HepG2 (cell line): ENCODE measurements around the gene CLEC16A. TPM values are rescaled to one million over a fixed set of nuclear protein-coding genes. Genes with fewer than 3 reads are reported as not detected.
A peak's percentile ranks its signal among the peaks of the same experiment; 100 is the strongest.

Source experiments
- AGO1 ChIP-seq: fragments of 200-400 bp; formaldehyde crosslinking; IDR thresholded peaks from 2 replicates; pipeline ENCODE4 v1.6.1; 2017; ENCODE audit warnings: mild to moderate bottlenecking, low read depth, low read length, moderate library complexity; ENCODE audit not compliant: poor library complexity, severe bottlenecking
- BORCS8-MEF2B ChIP-seq: sonication (generic); formaldehyde crosslinking; IDR thresholded peaks from 2 replicates; pipeline ENCODE4 v1.8.0; 2022; ENCODE audit warnings: mild to moderate bottlenecking, missing genetic modification reagents
- CCAR2 ChIP-seq: fragments of 200-400 bp; formaldehyde crosslinking; optimal IDR thresholded peaks from 2 replicates; pipeline ENCODE3; 2018; ENCODE audit warnings: low read depth, mild to moderate bottlenecking, low read length, moderate library complexity
- FOSL2 ChIP-seq: sonication (generic); formaldehyde crosslinking; IDR thresholded peaks from 2 replicates; pipeline ENCODE4 v1.4.0; 2020; ENCODE audit warnings: missing genetic modification reagents
- HDAC1 ChIP-seq: sonication (generic); formaldehyde crosslinking; IDR thresholded peaks from 2 replicates; pipeline ENCODE4 v1.5.1; 2020; ENCODE audit warnings: mild to moderate bottlenecking, missing genetic modification reagents
- HDAC2 ChIP-seq: sonication (generic); formaldehyde crosslinking; IDR thresholded peaks from 2 replicates; pipeline ENCODE4 v1.4.0; 2020; ENCODE audit warnings: missing genetic modification reagents
- ISL2 ChIP-seq: sonication (generic); formaldehyde crosslinking; IDR thresholded peaks from 2 replicates; pipeline ENCODE4 v1.5.0; 2020; ENCODE audit warnings: missing genetic modification reagents
- MXI1 ChIP-seq: IDR thresholded peaks from 3 replicates; pipeline ENCODE4 v1.6.1; 2012; ENCODE audit warnings: low read depth, low read length, inconsistent platforms, borderline replicate concordance
- PHF21A ChIP-seq: sonication (generic); formaldehyde crosslinking; IDR thresholded peaks from 2 replicates; pipeline ENCODE4 v1.5.0; 2020; ENCODE audit warnings: mild to moderate bottlenecking, missing genetic modification reagents
- PITX1 ChIP-seq: sonication (generic); formaldehyde crosslinking; IDR thresholded peaks from 2 replicates; pipeline ENCODE4 v1.5.1; 2020; ENCODE audit warnings: mild to moderate bottlenecking, missing genetic modification reagents
- PLRG1 ChIP-seq: fragments of 450-650 bp; conservative IDR thresholded peaks from 2 replicates; pipeline ENCODE4 v1.6.1; 2016
- RBAK ChIP-seq: sonication (generic); formaldehyde crosslinking; IDR thresholded peaks from 2 replicates; pipeline ENCODE4 v1.5.1; 2020; ENCODE audit warnings: mild to moderate bottlenecking, missing genetic modification reagents
- SCMH1 ChIP-seq: sonication (generic); formaldehyde crosslinking; IDR thresholded peaks from 2 replicates; pipeline ENCODE4 v1.9.0; 2021; ENCODE audit warnings: missing genetic modification reagents, mild to moderate bottlenecking, borderline replicate concordance
- SKI ChIP-seq: fragments of 450-650 bp; IDR thresholded peaks from one replicate; pipeline ENCODE4 v1.6.1; 2018; ENCODE audit warnings: mild to moderate bottlenecking; ENCODE audit not compliant: partially characterized antibody
- TFE3 ChIP-seq: IDR thresholded peaks from 2 replicates; pipeline ENCODE4 v1.6.1; 2016
- ZBTB21 ChIP-seq: sonication (generic); formaldehyde crosslinking; IDR thresholded peaks from 2 replicates; pipeline ENCODE4 v1.4.0; 2020; ENCODE audit warnings: missing genetic modification reagents
- ZFP36 ChIP-seq: fragments of 150-350 bp; IDR thresholded peaks from 2 replicates; pipeline ENCODE4 v1.6.1; 2018; ENCODE audit warnings: borderline replicate concordance, low read length, low read depth; ENCODE audit not compliant: partially characterized antibody
- ZMAT5 ChIP-seq: sonication (generic); formaldehyde crosslinking; IDR thresholded peaks from 2 replicates; pipeline ENCODE4 v1.5.0; 2020; ENCODE audit warnings: mild to moderate bottlenecking, low read depth, missing genetic modification reagents, borderline replicate concordance
- ZNF10 ChIP-seq: sonication (generic); formaldehyde crosslinking; IDR thresholded peaks from 2 replicates; pipeline ENCODE4 v1.4.0; 2020; ENCODE audit warnings: mild to moderate bottlenecking, low read depth, missing genetic modification reagents, borderline replicate concordance
- ZNF335 ChIP-seq: sonication (generic); formaldehyde crosslinking; IDR thresholded peaks from 2 replicates; pipeline ENCODE4 v1.4.0; 2020; ENCODE audit warnings: missing genetic modification reagents
- ZNF382 ChIP-seq: sonication (generic); formaldehyde crosslinking; IDR thresholded peaks from 2 replicates; pipeline ENCODE4 v1.5.0; 2020; ENCODE audit warnings: missing genetic modification reagents, mild to moderate bottlenecking, borderline replicate concordance
- ZNF451 ChIP-seq: sonication (generic); formaldehyde crosslinking; IDR thresholded peaks from 2 replicates; pipeline ENCODE4 v1.5.0; 2020; ENCODE audit warnings: mild to moderate bottlenecking, missing genetic modification reagents
- ZNF639 ChIP-seq: conservative IDR thresholded peaks from 2 replicates; pipeline ENCODE4 v1.6.1; 2018; ENCODE audit warnings: missing genetic modification reagents
- ZNF746 ChIP-seq: sonication (generic); formaldehyde crosslinking; IDR thresholded peaks from 2 replicates; pipeline ENCODE4 v1.8.0; 2022; ENCODE audit warnings: mild to moderate bottlenecking, missing genetic modification reagents
- ZNF792 ChIP-seq: IDR thresholded peaks from 2 replicates; pipeline ENCODE4 v1.6.1; 2016
- ZSCAN22 ChIP-seq: sonication (generic); formaldehyde crosslinking; IDR thresholded peaks from 2 replicates; pipeline ENCODE4 v1.4.0; 2020; ENCODE audit warnings: mild to moderate bottlenecking, missing genetic modification reagents
- ZSCAN5A ChIP-seq: sonication (generic); formaldehyde crosslinking; IDR thresholded peaks from 2 replicates; pipeline ENCODE4 v1.8.0; 2022; ENCODE audit warnings: mild to moderate bottlenecking, missing genetic modification reagents, borderline replicate concordance
- polyA plus RNA-seq, 8 experiments: library from polyadenylated mRNA; depleted of rRNA in 3 of 8; stranded (reverse) in 7 of 8; unstranded in 1 of 8; fragments of >200 nt; fragmentation: Illumina TruSeq in 4 of 8; extraction: Trizol in 4 of 8; gene quantifications; 2 replicates each; pipeline versions ENCODE4 v1.2.1 to v1.2.3, GENCODE V29; 2011 to 2016; ENCODE audit warnings: low read depth in 4 of 8, missing spikeins in 1 of 8, mixed read lengths in 1 of 8; ENCODE audit not compliant: insufficient read depth in 1 of 8
- total RNA-seq, 5 experiments: library from RNA; depleted of rRNA; stranded (reverse); fragments of >200 nt; fragmentation: Illumina TruSeq; extraction: Trizol; gene quantifications; 2 replicates each; pipeline ENCODE4 v1.2.3, GENCODE V29; 2016; ENCODE audit warnings: low read depth in 1 of 5

The CLEC16A gene
- total and polyA plus RNA-seq, 2 of the 13 experiments (the other 11 are each of a cell fraction or from before 2014, with no cell fraction given), result 8.5 to 10.3 TPM

GRCh38 chr16:11152677-11153331 lies 208.4 kb downstream of the CLEC16A start (continued):
- TF ChIP-seq ZNF639 (CRISPR knock-in tag) (0 out of 2 replicates have a peak, but pooled peaks have one; percentile 32), ZNF451 (CRISPR knock-in tag) (no peak), ZNF10 (CRISPR knock-in tag) (no peak), ISL2 (CRISPR knock-in tag) (no peak), ZMAT5 (no peak), ZNF792 (CRISPR knock-in tag) (no peak), RBAK (CRISPR knock-in tag) (no peak), PHF21A (CRISPR knock-in tag) (peak; percentile 47; the same call in 1 of the 2 replicates), ZSCAN22 (peak; percentile 99), ZBTB21 (0 out of 2 replicates have a peak, but pooled peaks have one; percentile 29), ZNF335 (CRISPR knock-in tag) (no peak), PITX1 (no peak), TFE3 (CRISPR knock-in tag) (no peak), AGO1 (no peak), MXI1 (no peak), HDAC1 (CRISPR knock-in tag) (no peak), ZNF746 (CRISPR knock-in tag) (no peak), ZSCAN5A (CRISPR knock-in tag) (no peak), PLRG1 (no peak), CCAR2 (no peak), SKI (no peak), ZFP36 (no peak), HDAC2 (0 out of 2 replicates have a peak, but pooled peaks have one; percentile 23), ZNF382 (CRISPR knock-in tag) (no peak), BORCS8-MEF2B (0 out of 2 replicates have a peak, but pooled peaks have one; percentile 16), SCMH1 (CRISPR knock-in tag) (no peak), FOSL2 (peak; percentile 52)
